ENCODE results near the gene MTX3. TPM values are rescaled to one million over a fixed set of nuclear protein-coding genes. Genes with fewer than 3 reads are reported as not detected.

The MTX3 gene
- total and polyA plus RNA-seq, 2 donors (not counting 3 experiments of a cell fraction or from before 2014, with no cell fraction given) = 2.9 to 8.3 TPM

DNA sequence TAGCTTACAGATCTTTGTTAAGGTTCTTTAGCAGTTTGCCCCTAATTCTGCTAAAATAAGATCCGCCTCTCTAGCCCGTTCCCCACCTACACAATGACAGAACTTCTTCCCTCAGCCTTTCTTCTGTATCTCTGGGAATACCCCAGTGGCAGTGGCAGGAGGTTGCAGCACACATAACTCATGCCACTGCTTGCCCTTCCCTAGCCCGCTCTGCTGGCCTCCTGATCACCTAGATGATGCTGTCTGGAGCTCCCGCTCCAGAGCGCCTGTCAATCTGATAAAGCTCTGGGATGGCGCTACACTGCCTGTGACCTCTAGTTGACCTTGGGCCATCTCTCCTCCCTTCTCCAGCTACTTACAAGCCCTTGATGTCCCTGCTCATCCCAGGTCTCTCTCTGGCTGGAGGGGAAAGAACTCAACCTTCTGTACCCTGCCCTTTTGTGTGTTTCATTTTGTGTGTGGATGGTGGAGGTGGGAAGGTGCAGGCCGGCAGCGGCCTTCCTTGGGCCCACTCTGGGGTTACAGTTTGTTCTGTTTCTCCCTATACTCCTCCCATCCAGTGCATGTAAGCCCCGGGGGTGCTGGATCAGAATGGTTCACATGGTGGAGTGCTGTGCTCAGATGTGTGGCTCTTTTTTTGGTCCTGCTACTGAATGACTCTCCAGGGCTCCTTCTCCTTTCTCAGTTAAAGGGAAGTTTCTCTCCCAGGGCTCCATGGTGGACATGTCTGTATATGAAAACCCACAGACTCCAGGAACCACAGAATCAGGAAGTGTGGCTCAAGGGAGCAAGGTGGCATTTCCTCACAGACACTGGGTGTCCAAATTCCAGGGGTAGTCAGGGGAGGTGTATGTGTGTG, 29.1 kb downstream of the MTX3 start:
- peaks cover 0 to 2% of the 10 kb centered on the region in 2 experiments for H3K27me3 ChIP-seq (ENCODE audit: control insufficient read depth in 2 of 2, insufficient read depth in 2 of 2, low read length in 2 of 2)
- CTCF ChIA-PET = no interaction called here
- H3K9me3 ChIP-seq (replicated peaks; ENCODE audit: control insufficient read depth, insufficient read depth, low read length) = no peaks in the 10 kb centered on the region
- no peak overlapping the region for H3K9ac ChIP-seq (replicated peaks; ENCODE audit: extremely low read depth, insufficient read depth, low read length)
- H3K4me3 ChIP-seq (replicated peaks in 1 of 3; ENCODE audit: insufficient read depth in 1 of 3, low read depth in 1 of 3, low read length in 3 of 3) = no peak overlapping the region
- POLR2A ChIA-PET = no interaction called here
- H3K9me1 ChIP-seq (replicated peaks; ENCODE audit: control insufficient read depth, extremely low read depth, insufficient read depth, low read length) = no peaks in the 10 kb centered on the region
- H4K20me1 ChIP-seq (replicated peaks; ENCODE audit: control insufficient read depth, extremely low read depth, insufficient read depth, low read length) = no peaks in the 10 kb centered on the region
- DNase-seq (ENCODE audit: low read depth, low spot score) (no peak), FAIRE-seq (no peak)
- no peak overlapping the region for H3K4me2 ChIP-seq (ENCODE audit: insufficient read depth, low read length)
- intact Hi-C loops (cut with micrococcal nuclease) = no loop called here
- dilution Hi-C loops (cut with MboI; ENCODE audit: extremely low pct_ligation_motif_present, low sequenced_read_pairs) = no loop called here
- H3K79me2 ChIP-seq (ENCODE audit: control insufficient read depth, insufficient read depth, low read length) = no peaks in the 10 kb centered on the region
- H3K36me3 ChIP-seq (ENCODE audit: control insufficient read depth in 2 of 2, extremely low read depth in 1 of 2, insufficient read depth in 2 of 2, low read length in 2 of 2) = no peaks in the 10 kb centered on the region
- no peaks in the 10 kb centered on the region for H3K4me1 ChIP-seq (ENCODE audit: control insufficient read depth, extremely low read depth, insufficient read depth, low read length)
- no peak overlapping the region for H2AFZ ChIP-seq (ENCODE audit: low read depth, low read length)
- H3K27ac ChIP-seq (ENCODE audit: insufficient read depth, low read depth, low read length) = no peak overlapping the region
- no TSS peak for BruUV-seq (replicated peaks)
- no peak for TF ChIP-seq FOS (IDR thresholded peaks at IDR 0.05; ENCODE audit: borderline replicate concordance, insufficient read depth, low read length)
- no peak for TF ChIP-seq EZH2 (IDR thresholded peaks at IDR 0.05; ENCODE audit: borderline replicate concordance, low read depth, low read length, severe bottlenecking)
- TF ChIP-seq JUN (IDR thresholded peaks at IDR 0.05; ENCODE audit: borderline replicate concordance, insufficient read depth, insufficient read length, low read depth) = no peak
- no peak for TF ChIP-seq POLR2AphosphoS5 (IDR thresholded peaks at IDR 0.05; ENCODE audit: insufficient read depth, low read depth, low read length)
- TF ChIP-seq, protein P1, sequence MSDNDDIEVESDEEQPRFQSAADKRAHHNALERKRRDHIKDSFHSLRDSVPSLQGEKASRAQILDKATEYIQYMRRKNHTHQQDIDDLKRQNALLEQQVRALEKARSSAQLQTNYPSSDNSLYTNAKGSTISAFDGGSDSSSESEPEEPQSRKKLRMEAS (IDR thresholded peaks at IDR 0.05; ENCODE audit: insufficient read depth, insufficient read length) = no peak
- TF ChIP-seq, protein P2, sequence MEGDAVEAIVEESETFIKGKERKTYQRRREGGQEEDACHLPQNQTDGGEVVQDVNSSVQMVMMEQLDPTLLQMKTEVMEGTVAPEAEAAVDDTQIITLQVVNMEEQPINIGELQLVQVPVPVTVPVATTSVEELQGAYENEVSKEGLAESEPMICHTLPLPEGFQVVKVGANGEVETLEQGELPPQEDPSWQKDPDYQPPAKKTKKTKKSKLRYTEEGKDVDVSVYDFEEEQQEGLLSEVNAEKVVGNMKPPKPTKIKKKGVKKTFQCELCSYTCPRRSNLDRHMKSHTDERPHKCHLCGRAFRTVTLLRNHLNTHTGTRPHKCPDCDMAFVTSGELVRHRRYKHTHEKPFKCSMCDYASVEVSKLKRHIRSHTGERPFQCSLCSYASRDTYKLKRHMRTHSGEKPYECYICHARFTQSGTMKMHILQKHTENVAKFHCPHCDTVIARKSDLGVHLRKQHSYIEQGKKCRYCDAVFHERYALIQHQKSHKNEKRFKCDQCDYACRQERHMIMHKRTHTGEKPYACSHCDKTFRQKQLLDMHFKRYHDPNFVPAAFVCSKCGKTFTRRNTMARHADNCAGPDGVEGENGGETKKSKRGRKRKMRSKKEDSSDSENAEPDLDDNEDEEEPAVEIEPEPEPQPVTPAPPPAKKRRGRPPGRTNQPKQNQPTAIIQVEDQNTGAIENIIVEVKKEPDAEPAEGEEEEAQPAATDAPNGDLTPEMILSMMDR (IDR thresholded peaks at IDR 0.05; ENCODE audit: extremely low read depth in 1 of 2, insufficient read depth in 1 of 2, low read depth in 1 of 2, low read length in 2 of 2) = no peak
- TF ChIP-seq POLR2A (IDR thresholded peaks at IDR 0.05; ENCODE audit: low read depth, low read length) = no peak
- no peak for TF ChIP-seq MYC (IDR thresholded peaks at IDR 0.05; ENCODE audit: low read depth, low read length)
- no peak for TF ChIP-seq GATA2 (IDR thresholded peaks at IDR 0.05; ENCODE audit: insufficient read depth, insufficient read length, low read depth, low read length)
